ENCODE data around the gene ZNF775. TPM values are rescaled to one million over a fixed set of nuclear protein-coding genes. Genes with fewer than 3 reads are reported as not detected.
"Not testable (repeated sequence)": the region's sequence is repeated elsewhere in the genome, so short reads cannot be mapped to it uniquely, and the experiment has no call there.

Gene ZNF775
- polyA plus RNA-seq, 4 donors, result 3.8 to 9.4 (median 4.4) TPM

- DNase-seq (ENCODE audit: low read depth in 4 of 4, low spot score in 3 of 4), result no peak
Observed at GRCh38 chr7:150380463-150380862, 1.3 kb downstream of the ZNF775 start.

DNA sequence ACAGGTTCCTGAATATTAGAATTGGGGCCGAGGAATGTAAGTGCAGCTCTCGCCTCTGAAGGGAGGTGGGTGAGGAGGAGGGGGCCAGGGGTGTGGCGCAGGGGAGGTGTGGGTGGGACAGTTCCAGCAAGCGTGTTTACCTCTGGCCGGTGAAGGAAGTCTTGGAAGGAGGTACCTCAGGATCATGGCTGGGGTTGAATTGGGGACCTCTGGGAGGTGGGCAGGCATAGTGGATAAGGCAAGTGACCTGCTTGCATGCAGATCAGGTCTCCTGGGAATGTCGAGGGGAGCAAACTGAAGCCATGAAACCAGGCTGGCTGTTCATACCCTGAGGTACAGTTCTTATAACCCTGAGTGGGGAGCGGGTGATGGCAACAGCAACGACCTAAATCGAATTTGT is 2.0 kb downstream of the ZNF775 start:
- DNase-seq (ENCODE audit: low read depth in 4 of 4, low spot score in 3 of 4), result no peak

GRCh38 chr7:150381785-150382122 is 2.6 kb downstream of the ZNF775 start:
- no peak for DNase-seq (ENCODE audit: low read depth in 4 of 4, low spot score in 3 of 4)

DNA sequence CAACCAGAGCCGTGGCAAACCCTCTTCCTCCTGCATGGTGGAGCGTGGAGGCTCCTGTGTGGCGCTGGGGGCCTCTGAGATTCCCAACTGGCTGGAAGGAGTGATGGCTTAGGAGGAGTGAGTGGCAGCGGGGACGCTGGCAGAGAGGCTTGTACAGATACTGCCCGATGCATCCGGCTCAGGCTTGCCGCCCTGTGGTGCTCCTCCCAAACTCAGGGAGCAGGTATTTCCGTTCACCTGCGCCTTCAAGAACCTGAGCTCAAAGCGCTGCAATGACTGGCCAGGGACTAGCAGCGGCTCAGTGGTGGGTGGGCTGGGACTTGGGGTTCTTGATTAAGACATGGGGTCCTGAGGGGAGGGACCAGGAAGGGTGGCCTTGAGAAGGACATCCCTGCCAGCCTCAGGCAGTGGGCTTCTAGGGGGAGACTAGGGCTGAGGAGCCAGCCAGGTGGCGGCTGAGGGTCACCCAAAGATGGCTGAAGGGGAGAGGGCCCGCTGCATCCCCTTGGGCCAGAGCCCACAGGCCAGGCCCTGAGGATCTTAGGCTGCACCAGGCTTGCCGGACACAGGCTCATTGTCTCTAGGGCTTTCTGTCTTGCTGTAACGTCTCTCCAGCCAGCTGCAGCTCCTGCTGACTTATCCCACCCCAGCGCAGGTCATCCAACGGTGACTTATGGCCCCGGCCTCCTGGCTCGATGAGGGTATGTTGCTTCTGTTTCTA is 3.2 kb downstream of the ZNF775 start:
- DNase-seq (ENCODE audit: low read depth in 4 of 4, low spot score in 3 of 4), result no peak

- DNase-seq (ENCODE audit: low read depth in 4 of 4, low spot score in 3 of 4), result no peak
Observed at GRCh38 chr7:150382844-150383225, 3.7 kb downstream of the ZNF775 start.

GRCh38 chr7:150383710-150384397 is 4.7 kb downstream of the ZNF775 start:
- no peak for DNase-seq (ENCODE audit: low read depth in 4 of 4, low spot score in 3 of 4)

GRCh38 chr7:150384406-150385301 is 5.5 kb downstream of the ZNF775 start:
- no peak for DNase-seq (ENCODE audit: low read depth in 4 of 4, low spot score in 3 of 4)

DNA sequence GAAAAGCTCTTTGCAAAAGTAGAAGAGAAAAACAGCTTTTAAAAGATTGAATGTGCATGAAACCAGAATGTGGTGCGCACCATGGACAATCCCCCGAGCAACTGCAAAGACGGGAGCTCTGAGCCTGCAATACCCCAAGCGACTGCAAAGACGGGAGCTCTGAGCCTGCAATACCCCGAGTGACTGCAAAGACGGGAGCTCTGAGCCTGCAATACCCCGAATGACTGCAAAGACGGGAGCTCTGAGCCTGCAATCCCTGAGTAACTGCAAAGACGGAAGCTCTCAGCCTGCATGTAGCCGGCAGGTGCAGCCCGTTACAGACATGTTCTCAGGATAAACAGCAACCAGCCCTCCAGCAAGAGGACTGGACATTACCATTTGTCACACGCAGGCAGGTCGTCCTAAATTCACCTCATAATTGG is 6.2 kb downstream of the ZNF775 start:
- no peak for DNase-seq (ENCODE audit: low read depth in 4 of 4, low spot score in 3 of 4)

- not testable (repeated sequence) for DNase-seq (ENCODE audit: low read depth in 4 of 4, low spot score in 3 of 4)
Observed at GRCh38 chr7:150385884-150386283, 6.8 kb downstream of the ZNF775 start.

- no peak for DNase-seq (ENCODE audit: low read depth in 4 of 4, low spot score in 3 of 4)
Observed at GRCh38 chr7:150388306-150388705, 9.2 kb downstream of the ZNF775 start.

DNA sequence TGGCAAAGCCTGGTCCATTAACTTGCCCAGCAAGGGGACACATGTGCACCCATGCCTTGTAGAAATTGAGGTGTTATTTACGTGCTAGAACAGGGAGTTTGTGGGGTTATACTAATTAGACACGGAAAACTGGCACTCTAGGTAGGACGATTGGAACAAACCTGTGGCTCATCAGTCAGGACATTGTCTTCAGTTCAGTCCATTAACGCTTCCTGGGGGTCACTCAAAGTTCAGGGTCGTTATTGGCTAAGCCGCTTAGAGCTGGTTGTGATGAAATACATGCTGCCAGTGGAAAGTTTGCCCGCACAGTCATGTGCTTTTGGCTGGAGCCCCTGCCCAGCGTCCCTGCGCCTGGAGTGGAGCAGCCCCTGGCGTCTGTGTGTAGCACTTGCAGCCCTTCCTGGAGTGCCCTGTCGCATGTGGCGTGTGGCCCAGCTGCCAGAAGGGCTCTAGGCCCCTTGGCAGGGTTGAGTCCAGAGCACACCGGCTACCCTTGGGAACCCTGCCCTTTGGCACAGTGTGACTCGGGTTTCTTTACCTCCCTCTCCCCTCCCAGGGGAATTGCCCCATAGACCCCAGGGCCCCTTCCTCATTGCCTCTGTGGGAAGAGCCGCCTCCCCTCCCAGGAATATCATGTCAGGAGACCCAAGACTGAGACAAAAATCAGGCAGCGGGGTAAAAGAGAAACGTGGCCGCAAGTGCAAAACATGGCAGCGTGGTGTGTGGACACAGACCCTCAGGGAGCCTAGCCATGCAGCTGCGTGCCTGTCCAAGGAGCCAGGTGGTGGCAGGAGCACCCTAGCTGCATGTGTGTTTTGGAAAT is 9.8 kb downstream of the ZNF775 start:
- DNase-seq (ENCODE audit: low read depth in 4 of 4, low spot score in 3 of 4), result no peak

GRCh38 chr7:150389532-150389816 is 10.3 kb downstream of the ZNF775 start:
- DNase-seq (ENCODE audit: low read depth in 4 of 4, low spot score in 3 of 4), result no peak

DNA sequence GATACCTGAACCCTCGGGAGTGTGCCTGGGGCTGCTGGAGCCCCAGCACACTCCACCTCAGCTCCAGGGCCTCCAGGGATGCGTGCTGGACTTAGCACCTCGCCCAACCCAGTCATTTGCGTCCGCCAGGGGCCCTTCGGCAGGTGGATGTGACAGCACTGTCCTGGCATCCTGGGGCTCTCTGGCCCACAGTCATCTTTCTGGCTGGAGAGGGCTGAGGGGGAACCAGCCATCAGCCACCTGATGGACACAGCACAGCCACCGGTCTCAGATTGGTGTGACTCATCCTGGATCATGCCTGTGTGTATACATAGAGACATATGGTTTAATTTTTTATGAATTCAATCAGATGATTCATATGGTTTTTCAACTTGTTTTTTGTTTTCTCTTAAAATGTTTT is 11.1 kb downstream of the ZNF775 start:
- DNase-seq (ENCODE audit: low read depth in 4 of 4, low spot score in 3 of 4), result no peak

- no peak for DNase-seq (ENCODE audit: low read depth in 4 of 4, low spot score in 3 of 4)
Observed at GRCh38 chr7:150393325-150393724, 14.2 kb downstream of the ZNF775 start.

GRCh38 chr7:150396426-150396825 is 17.3 kb downstream of the ZNF775 start:
- DNase-seq (ENCODE audit: low read depth in 4 of 4, low spot score in 3 of 4), result no peak

DNA sequence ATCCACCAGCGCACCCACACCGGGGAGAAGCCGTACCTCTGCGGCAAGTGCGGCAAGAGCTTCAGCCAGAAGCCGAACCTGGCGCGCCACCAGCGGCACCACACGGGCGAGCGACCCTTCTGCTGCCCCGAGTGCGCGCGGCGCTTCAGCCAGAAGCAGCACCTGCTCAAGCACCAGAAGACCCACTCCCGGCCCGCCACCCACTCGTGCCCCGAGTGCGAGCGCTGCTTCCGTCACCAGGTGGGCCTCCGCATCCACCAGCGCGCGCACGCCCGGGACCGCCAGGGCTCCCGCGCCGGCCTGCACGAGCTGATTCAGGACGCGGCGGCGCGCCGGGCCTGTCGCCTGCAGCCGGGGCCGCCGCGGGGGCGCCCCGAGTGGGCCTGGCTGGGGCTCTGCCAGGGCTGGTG is 17.7 kb downstream of the ZNF775 start:
- DNase-seq (ENCODE audit: low read depth in 4 of 4, low spot score in 3 of 4), result no peak

DNA sequence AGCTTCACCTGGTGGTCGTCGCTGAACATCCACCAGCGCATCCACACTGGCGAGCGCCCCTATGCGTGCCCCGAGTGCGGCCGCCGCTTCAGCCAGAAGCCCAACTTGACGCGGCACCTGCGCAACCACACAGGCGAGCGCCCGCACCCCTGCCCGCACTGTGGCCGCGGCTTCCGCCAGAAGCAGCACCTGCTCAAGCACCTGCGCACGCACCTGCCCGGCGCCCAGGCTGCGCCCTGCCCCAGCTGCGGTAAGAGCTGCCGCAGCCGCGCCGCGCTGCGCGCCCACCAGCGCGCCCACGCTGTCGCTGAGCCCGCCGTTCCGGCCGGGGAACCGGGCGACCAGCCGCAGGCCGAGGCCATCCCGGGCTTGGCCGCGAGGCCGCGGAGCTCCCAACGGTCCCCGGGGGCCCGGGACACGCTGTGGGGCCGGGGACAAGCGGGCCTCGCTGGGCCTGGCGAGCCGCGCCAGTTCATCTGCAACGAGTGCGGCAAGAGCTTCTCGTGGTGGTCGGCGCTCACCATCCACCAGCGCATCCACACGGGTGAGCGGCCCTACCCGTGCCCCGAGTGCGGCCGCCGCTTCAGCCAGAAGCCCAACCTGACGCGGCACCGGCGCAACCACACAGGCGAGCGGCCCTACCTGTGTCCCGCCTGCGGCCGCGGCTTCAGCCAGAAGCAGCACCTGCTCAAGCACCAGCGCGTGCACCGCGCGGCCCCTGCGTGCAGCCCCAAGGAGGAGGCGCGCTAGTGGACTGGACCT is 18.4 kb downstream of the ZNF775 start:
- no peak for DNase-seq (ENCODE audit: low read depth in 4 of 4, low spot score in 3 of 4)

DNA sequence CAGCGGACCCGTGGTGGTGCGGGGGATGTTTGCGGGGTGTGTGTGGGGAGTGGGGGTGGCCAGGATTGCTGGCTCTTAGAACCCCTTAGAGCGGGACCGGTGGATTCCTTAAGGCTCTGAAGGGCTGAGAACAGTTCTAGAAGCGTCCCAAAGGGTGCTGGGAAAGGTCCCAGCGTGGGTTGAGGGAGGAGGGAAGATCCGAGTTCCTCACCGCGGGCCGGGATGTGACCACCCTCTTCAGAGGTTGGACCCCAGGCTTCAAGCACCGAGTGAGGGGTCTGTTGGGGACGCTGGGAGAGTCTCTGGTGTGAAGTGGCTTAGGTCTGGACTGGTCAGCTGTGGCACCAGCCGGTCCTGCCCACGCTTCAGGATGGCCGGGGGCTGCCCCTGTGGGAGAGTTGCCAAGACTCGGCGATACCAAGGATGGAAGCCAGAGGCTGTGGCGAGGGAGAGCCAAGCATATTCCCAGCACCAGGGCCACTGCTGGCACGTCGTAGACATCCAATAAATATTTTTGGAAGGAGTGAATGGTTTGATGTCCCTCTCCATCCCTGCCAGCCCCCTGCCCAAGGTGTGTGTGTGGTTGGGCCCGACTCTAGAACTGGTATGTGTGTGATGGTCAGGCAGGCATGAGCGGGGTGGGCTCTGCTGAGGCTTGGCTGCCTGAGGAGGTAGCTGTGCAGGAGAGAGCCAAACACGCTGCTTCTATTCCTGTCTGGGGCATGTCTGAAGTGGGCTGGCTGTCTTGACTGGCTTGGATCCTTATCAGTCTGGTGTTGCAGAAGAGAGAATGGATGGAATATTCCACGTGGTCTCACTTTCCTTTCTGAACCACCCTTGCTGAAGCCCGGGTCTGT is 19.2 kb downstream of the ZNF775 start:
- DNase-seq (ENCODE audit: low read depth in 4 of 4, low spot score in 3 of 4), result no peak

DNA sequence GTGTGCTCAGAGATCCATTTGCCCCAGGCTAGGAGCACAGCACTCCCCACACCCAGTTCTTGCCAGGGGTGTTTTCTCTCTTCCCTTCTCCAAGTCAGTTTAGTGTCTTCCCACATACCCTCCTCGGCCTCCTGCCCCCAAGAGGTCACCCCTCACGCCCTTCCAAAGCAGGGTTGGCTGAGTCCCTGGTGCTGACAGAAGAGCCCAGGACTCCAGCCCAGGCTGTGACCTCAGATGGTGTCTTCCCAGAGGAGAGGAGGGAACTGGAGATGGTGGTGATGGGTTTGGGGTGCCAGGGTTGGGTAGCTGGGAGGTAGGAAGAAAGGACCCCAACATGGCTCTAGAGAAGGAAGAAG is 19.8 kb downstream of the ZNF775 start:
- DNase-seq (ENCODE audit: low read depth in 4 of 4, low spot score in 3 of 4), result no peak
